Measurements from ENCODE around the gene CCNK. TPM values are rescaled to one million over a fixed set of nuclear protein-coding genes. Genes with fewer than 3 reads are reported as not detected.

The CCNK gene
- total and polyA plus RNA-seq, 2 of the 13 experiments (the other 11 are each of a cell fraction or from before 2014, with no cell fraction given): 4.9 to 9.7 TPM

DNA sequence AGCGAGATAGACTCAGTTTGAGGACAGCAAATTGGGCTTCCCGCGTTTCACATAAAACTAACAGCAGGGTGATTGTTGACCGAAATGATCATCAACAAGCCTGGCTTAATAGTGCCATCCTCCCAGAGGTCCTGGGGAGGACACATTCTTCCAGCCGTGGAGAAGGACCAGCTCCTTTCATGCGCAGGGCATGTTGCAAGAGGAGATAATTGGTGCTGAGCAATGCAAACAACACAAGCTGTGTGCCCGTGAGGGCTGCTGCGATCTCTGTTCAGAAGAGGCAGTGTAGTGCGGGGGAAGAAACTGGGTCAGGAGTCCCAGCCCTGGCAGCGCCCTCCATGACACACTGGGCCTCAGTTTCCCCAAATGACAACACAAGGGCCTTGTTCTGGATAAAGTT, 68.5 kb downstream of the CCNK start (continued):
- TF ChIP-seq RERE (CRISPR knock-in tag; IDR thresholded peaks at IDR 0.05; ENCODE audit: low read depth) (no peak), MED1 (CRISPR knock-in tag; IDR thresholded peaks at IDR 0.05) (peak; percentile 53; the same call in 1 of the 2 replicates), CEBPG (CRISPR knock-in tag; IDR thresholded peaks at IDR 0.05) (peak; percentile 89), SRSF1 (optimal IDR thresholded peaks at IDR 0.05; ENCODE audit: low read depth, low read length) (no peak), HDAC2 (CRISPR knock-in tag; IDR thresholded peaks at IDR 0.05) (peak; percentile 71), PCBP1 (IDR thresholded peaks at IDR 0.05; ENCODE audit: borderline replicate concordance, low read depth, low read length) (no peak), GABPB1 (CRISPR knock-in tag; IDR thresholded peaks at IDR 0.05) (0 out of 2 replicates have a peak, but pooled peaks have one; percentile 13), GPN1 (CRISPR knock-in tag; IDR thresholded peaks at IDR 0.05; ENCODE audit: borderline replicate concordance) (no peak), MTA3 (CRISPR knock-in tag; IDR thresholded peaks at IDR 0.05) (no peak), ZMYM3 (CRISPR knock-in tag; IDR thresholded peaks at IDR 0.05) (peak; percentile 96), ZBTB8A (CRISPR knock-in tag; IDR thresholded peaks at IDR 0.05; ENCODE audit: borderline replicate concordance, low read depth) (no peak), ZMYM4 (CRISPR knock-in tag; IDR thresholded peaks at IDR 0.05) (no peak), ZNF33A (CRISPR knock-in tag; IDR thresholded peaks at IDR 0.05; ENCODE audit: borderline replicate concordance) (no peak), ZNF660 (CRISPR knock-in tag; IDR thresholded peaks at IDR 0.05; ENCODE audit: borderline replicate concordance, low read depth) (no peak), ZNF678 (CRISPR knock-in tag; IDR thresholded peaks at IDR 0.05) (no peak), ZNF281 (CRISPR knock-in tag; IDR thresholded peaks at IDR 0.05; ENCODE audit: borderline replicate concordance) (peak; percentile 47; the same call in 1 of the 2 replicates), ZNF577 (CRISPR knock-in tag; IDR thresholded peaks at IDR 0.05; ENCODE audit: borderline replicate concordance, low read depth) (no peak), NFKB2 (CRISPR knock-in tag; IDR thresholded peaks at IDR 0.05; ENCODE audit: borderline replicate concordance) (no peak), NCOA1 (CRISPR knock-in tag; IDR thresholded peaks at IDR 0.05) (no peak)
- TF ChIP-seq, protein P1, sequence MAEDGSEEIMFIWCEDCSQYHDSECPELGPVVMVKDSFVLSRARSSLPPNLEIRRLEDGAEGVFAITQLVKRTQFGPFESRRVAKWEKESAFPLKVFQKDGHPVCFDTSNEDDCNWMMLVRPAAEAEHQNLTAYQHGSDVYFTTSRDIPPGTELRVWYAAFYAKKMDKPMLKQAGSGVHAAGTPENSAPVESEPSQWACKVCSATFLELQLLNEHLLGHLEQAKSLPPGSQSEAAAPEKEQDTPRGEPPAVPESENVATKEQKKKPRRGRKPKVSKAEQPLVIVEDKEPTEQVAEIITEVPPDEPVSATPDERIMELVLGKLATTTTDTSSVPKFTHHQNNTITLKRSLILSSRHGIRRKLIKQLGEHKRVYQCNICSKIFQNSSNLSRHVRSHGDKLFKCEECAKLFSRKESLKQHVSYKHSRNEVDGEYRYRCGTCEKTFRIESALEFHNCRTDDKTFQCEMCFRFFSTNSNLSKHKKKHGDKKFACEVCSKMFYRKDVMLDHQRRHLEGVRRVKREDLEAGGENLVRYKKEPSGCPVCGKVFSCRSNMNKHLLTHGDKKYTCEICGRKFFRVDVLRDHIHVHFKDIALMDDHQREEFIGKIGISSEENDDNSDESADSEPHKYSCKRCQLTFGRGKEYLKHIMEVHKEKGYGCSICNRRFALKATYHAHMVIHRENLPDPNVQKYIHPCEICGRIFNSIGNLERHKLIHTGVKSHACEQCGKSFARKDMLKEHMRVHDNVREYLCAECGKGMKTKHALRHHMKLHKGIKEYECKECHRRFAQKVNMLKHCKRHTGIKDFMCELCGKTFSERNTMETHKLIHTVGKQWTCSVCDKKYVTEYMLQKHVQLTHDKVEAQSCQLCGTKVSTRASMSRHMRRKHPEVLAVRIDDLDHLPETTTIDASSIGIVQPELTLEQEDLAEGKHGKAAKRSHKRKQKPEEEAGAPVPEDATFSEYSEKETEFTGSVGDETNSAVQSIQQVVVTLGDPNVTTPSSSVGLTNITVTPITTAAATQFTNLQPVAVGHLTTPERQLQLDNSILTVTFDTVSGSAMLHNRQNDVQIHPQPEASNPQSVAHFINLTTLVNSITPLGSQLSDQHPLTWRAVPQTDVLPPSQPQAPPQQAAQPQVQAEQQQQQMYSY (CRISPR knock-in tag; IDR thresholded peaks at IDR 0.05): no peak

All from HepG2 (cell line).